DMS79 (cell line): ENCODE data around the gene GCAT.

Experiments used
- DNase-seq: peaks from one replicate; lab custom pipeline; 2025; lab: John Stamatoyannopoulos, UW

GCAT gene

GRCh38 chr22:37844904-37845329, 37.2 kb downstream of the GCAT start:
- DNase-seq: no peak

- no peak for DNase-seq
Observed at GRCh38 chr22:37846433-37846832, 38.7 kb downstream of the GCAT start.

- no peak for DNase-seq
Observed at GRCh38 chr22:37848587-37849088, 40.9 kb downstream of the GCAT start.

GRCh38 chr22:37849089-37849751, 41.5 kb downstream of the GCAT start, which contains the start of gene EIF3L:
TSS of gene EIF3L (plus strand) at chr22:37849419. CDS start at chr22:37849450, 31 bp downstream.
- peak; percentile 59 for DNase-seq

DNA sequence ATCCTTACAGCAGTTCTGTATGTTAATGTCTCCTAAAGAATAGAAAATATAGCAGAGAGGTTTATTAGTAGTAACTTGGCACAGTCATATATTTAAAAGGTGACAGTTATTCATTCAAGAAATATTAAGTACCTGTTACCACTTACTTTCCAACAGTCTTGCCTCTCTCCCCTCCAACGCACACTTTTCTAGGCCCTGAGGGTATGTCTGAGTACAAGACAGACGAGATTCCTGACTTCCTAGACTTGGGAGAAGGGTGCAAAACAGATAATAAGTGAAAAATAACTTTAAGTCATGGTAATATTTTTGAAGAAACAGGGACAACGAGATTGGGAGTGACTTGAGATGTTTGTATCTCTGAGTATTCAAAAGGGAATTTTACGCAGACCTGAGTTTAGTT, 43.1 kb downstream of the GCAT start:
- DNase-seq: no peak

GRCh38 chr22:37852418-37852817, 44.7 kb downstream of the GCAT start:
- DNase-seq: no peak

DNA sequence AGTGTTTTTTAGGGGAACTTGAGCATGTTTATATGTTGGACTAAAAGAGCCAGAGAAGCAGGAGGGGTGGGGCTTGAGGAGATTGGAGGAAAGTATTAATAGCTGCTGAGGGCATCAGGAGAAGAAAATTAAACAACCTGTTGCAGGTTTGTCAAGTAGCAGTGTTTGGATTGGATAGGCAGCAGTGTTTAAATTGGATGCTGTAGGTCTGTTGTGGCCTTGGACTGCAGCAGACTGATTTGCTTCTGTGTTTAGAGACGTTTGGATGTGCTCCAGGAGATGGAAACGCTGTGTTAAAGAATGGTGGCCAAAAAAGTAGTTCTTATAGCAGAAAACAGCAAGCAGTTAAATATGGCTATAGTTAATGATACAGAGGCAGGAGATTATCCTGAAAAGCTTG, 47.2 kb downstream of the GCAT start:
- no peak for DNase-seq

GRCh38 chr22:37855462-37855861, 47.7 kb downstream of the GCAT start:
- DNase-seq: no peak

GRCh38 chr22:37860796-37861421, 53.2 kb downstream of the GCAT start:
- DNase-seq: no peak

DNA sequence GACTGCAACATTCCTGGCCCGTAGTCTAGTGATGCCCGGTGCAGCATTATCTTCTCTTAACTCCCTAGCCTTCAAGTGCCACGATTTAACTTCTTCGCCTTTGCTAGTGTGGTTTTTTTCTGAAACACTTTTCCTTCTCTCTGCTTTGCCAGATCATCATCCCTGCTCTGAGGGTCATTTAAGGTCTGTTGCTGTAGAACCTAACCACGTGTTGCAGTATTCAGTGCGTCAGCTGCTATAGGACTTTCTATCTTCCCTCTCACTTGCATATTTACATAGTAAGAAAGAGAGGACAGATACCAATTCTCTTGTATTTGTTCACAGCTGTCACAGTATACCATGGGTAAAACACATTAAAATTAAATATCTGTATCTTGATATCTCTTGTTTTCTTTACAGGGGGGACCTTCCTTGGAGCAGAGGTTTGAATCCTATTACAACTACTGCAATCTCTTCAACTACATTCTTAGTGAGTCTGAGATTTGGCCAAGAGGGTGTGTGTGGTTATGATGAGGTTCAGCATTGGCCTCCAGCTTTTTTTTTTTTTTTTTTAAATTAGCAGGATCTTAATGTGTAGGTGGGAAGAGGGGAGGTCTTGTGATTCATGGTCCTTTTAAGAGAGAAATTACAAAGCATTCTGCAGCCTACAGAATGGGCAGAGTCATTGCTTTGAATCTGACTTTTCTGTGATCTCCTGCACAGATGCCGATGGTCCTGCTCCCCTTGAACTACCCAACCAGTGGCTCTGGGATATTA, 55.0 kb downstream of the GCAT start:
- DNase-seq: no peak

- DNase-seq: no peak
Observed at GRCh38 chr22:37865510-37865909, 57.8 kb downstream of the GCAT start.
